ENCODE measurements around the gene EPS8L2.

EPS8L2 gene

GRCh38 chr11:678297-678696 is 27.7 kb upstream of the EPS8L2 start:
- ChIA-PET CTCF (interaction anchor here (1.5 to 2.1 kb wide), 2 partner anchors 15 to 17 kb away, joined by 5 to 9 read pairs; partner anchors contain the start of genes DEAF1 and TMEM80), POLR2A (no interaction called here)
- no peak for DNase-seq (ENCODE audit: extremely low spot score)
- no peak for TF ChIP-seq CTCF (IDR thresholded peaks at IDR 0.05; ENCODE audit: control extremely low read depth, extremely low read depth, low read depth, missing control alignments)

- TF ChIP-seq CTCF (IDR thresholded peaks at IDR 0.05; ENCODE audit: control extremely low read depth, extremely low read depth, low read depth, missing control alignments): no peak
- no peak for DNase-seq (ENCODE audit: extremely low spot score)
- ChIA-PET POLR2A (interaction anchor here (0.6 kb wide), 1 partner anchor 435 kb away, joined by 4 read pairs; no protein-coding TSS in a partner anchor), CTCF (interaction anchor here (1.0 to 2.1 kb wide), 5 partner anchors 13 to 64 kb away, joined by 3 to 9 read pairs (median 4); partner anchors contain the start of genes DEAF1 and TMEM80)
These were observed 26.5 kb upstream of the EPS8L2 start for GRCh38 chr11:679271-680207.

- TF ChIP-seq CTCF (IDR thresholded peaks at IDR 0.05; ENCODE audit: control extremely low read depth, extremely low read depth, low read depth, missing control alignments): no peak
- DNase-seq (ENCODE audit: extremely low spot score): no peak
- ChIA-PET CTCF (interaction anchor here (1.0 to 2.1 kb wide), 3 partner anchors 13 to 64 kb away, joined by 3 to 9 read pairs (median 4); no protein-coding TSS in a partner anchor), POLR2A (no interaction called here)
These were observed 25.6 kb upstream of the EPS8L2 start for GRCh38 chr11:680476-680875.

GRCh38 chr11:680970-681369 is 25.1 kb upstream of the EPS8L2 start:
- DNase-seq (ENCODE audit: extremely low spot score): no peak
- CTCF ChIA-PET: interaction anchor here (1.3 to 2.1 kb wide), 2 partner anchors 8 to 26 kb away, joined by 3 to 7 read pairs; no protein-coding TSS in a partner anchor
- TF ChIP-seq CTCF (IDR thresholded peaks at IDR 0.05; ENCODE audit: control extremely low read depth, extremely low read depth, low read depth, missing control alignments): no peak
- POLR2A ChIA-PET: no interaction called here

GRCh38 chr11:686451-687243 is 19.4 kb upstream of the EPS8L2 start:
- CTCF ChIA-PET: interaction anchor here (1.2 kb wide), 1 partner anchor 12 kb away, joined by 5 read pairs; no protein-coding TSS in a partner anchor
- no peak for TF ChIP-seq CTCF (IDR thresholded peaks at IDR 0.05; ENCODE audit: control extremely low read depth, extremely low read depth, low read depth, missing control alignments)
- no peak for DNase-seq (ENCODE audit: extremely low spot score)
- POLR2A ChIA-PET: no interaction called here

- CTCF ChIA-PET: interaction anchor here (1.2 to 1.6 kb wide), 2 partner anchors 14 to 34 kb away, joined by 3 to 5 read pairs; no protein-coding TSS in a partner anchor
- POLR2A ChIA-PET: no interaction called here
- TF ChIP-seq CTCF (IDR thresholded peaks at IDR 0.05; ENCODE audit: control extremely low read depth, extremely low read depth, low read depth, missing control alignments): no peak
- DNase-seq (ENCODE audit: extremely low spot score): no peak
These were observed 18.3 kb upstream of the EPS8L2 start for GRCh38 chr11:687751-688150.

Measured in GM10248 (cell line).